Measurements from ENCODE around the gene CRHR2. TPM values are rescaled to one million over a fixed set of nuclear protein-coding genes. Genes with fewer than 3 reads are reported as not detected.

CRHR2 gene
- total and polyA plus RNA-seq, 2 of the 13 experiments (the other 11 are each of a cell fraction or from before 2014, with no cell fraction given), result not detected

DNA sequence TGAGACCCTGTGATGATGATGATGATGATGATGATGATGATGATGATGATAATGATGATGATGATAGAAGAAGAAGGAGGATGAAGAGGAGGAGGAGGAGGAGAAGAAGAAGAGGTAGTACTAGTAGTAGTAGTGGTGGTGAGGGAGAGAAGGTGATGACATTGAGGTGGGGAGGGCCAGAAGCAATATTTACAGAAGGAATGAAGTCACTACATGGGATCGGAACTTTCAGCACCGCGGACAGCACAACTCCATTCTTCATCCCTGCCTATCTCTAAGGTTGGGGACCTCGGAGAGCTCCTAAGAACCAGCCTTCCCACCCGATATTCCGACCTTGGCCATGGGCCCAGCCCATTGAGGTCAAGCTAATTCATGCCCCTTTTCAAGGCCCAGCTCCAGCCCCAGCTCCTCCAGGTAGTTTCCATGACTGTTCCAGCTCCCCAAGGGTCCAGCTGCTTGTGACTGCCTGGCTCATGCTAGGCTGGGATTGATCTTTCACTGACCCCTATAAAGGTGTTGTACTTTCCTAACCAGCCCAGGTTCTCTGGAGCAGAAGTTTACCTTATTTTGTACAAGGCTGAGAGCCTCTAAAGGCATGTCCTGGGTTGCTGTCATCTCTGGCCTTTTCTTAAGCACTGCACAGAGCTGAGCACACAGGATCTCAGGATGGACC, 10.3 kb downstream of the CRHR2 start (continued):
- no peak for TF ChIP-seq KIAA2018 (CRISPR knock-in tag; IDR thresholded peaks at IDR 0.05; ENCODE audit: borderline replicate concordance)
- peak; percentile 55; the same call in 1 of the 2 replicates for TF ChIP-seq NFKB2 (CRISPR knock-in tag; IDR thresholded peaks at IDR 0.05; ENCODE audit: borderline replicate concordance)
- TF ChIP-seq, protein P1, sequence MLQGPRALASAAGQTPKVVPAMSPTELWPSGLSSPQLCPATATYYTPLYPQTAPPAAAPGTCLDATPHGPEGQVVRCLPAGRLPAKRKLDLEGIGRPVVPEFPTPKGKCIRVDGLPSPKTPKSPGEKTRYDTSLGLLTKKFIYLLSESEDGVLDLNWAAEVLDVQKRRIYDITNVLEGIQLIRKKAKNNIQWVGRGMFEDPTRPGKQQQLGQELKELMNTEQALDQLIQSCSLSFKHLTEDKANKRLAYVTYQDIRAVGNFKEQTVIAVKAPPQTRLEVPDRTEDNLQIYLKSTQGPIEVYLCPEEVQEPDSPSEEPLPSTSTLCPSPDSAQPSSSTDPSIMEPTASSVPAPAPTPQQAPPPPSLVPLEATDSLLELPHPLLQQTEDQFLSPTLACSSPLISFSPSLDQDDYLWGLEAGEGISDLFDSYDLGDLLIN (CRISPR knock-in tag; IDR thresholded peaks at IDR 0.05; ENCODE audit: borderline replicate concordance), result peak; percentile 58; the same call in 1 of the 2 replicates
- TF ChIP-seq MED13 (CRISPR knock-in tag; IDR thresholded peaks at IDR 0.05), result peak; percentile 74; the same call in 1 of the 2 replicates
- TF ChIP-seq NFYB (CRISPR knock-in tag; IDR thresholded peaks at IDR 0.05), result no peak
- no peak for TF ChIP-seq ZFAT (CRISPR knock-in tag; conservative IDR thresholded peaks at IDR 0.05)
- TF ChIP-seq HMG20A (CRISPR knock-in tag; IDR thresholded peaks at IDR 0.05; ENCODE audit: borderline replicate concordance), result peak; percentile 52; the same call in 1 of the 2 replicates
- TF ChIP-seq ETV6 (CRISPR knock-in tag; conservative IDR thresholded peaks at IDR 0.05), result peak; percentile 95
- TF ChIP-seq ETS1 (CRISPR knock-in tag; IDR thresholded peaks at IDR 0.05), result peak; percentile 67; the same call in 1 of the 2 replicates
- no peak for TF ChIP-seq CHD2 (IDR thresholded peaks at IDR 0.05; ENCODE audit: low read depth, low read length)
- TF ChIP-seq PCBP2 (optimal IDR thresholded peaks at IDR 0.05; ENCODE audit: low read depth, low read length, poor library complexity, severe bottlenecking), result no peak
- TF ChIP-seq, protein P2, sequence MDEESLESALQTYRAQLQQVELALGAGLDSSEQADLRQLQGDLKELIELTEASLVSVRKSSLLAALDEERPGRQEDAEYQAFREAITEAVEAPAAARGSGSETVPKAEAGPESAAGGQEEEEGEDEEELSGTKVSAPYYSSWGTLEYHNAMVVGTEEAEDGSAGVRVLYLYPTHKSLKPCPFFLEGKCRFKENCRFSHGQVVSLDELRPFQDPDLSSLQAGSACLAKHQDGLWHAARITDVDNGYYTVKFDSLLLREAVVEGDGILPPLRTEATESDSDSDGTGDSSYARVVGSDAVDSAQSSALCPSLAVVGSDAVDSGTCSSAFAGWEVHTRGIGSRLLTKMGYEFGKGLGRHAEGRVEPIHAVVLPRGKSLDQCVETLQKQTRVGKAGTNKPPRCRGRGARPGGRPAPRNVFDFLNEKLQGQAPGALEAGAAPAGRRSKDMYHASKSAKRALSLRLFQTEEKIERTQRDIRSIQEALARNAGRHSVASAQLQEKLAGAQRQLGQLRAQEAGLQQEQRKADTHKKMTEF (CRISPR knock-in tag; IDR thresholded peaks at IDR 0.05), result peak; percentile 52; the same call in 1 of the 2 replicates
- TF ChIP-seq, protein P3, sequence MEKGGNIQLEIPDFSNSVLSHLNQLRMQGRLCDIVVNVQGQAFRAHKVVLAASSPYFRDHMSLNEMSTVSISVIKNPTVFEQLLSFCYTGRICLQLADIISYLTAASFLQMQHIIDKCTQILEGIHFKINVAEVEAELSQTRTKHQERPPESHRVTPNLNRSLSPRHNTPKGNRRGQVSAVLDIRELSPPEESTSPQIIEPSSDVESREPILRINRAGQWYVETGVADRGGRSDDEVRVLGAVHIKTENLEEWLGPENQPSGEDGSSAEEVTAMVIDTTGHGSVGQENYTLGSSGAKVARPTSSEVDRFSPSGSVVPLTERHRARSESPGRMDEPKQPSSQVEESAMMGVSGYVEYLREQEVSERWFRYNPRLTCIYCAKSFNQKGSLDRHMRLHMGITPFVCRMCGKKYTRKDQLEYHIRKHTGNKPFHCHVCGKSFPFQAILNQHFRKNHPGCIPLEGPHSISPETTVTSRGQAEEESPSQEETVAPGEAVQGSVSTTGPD (CRISPR knock-in tag; IDR thresholded peaks at IDR 0.05), result no peak
